GM18505 (cell line): ENCODE data around the gene FGF16.
"Not testable (repeated sequence)": the region's sequence is repeated elsewhere in the genome, so short reads cannot be mapped to it uniquely, and the experiment has no call there.

Experiments used
- ATAC-seq: cut with Tn5 transposase; IDR thresholded peaks from one replicate; pipeline ENCODE4 v1.9.1; 2021; ENCODE audit not compliant: unreplicated experiment
- POLR2A ChIP-seq: IDR thresholded peaks from 4 replicates; pipeline ENCODE4 v1.6.1; 2011; ENCODE audit warnings: borderline replicate concordance; ENCODE audit not compliant: insufficient read depth, insufficient read length; ENCODE audit errors: extremely low read depth

FGF16 gene

GRCh38 chrX:77484045-77484444, 36.9 kb downstream of the FGF16 start:
- no peak for ATAC-seq
- TF ChIP-seq POLR2A: no peak

- no peak for ATAC-seq
- TF ChIP-seq POLR2A: no peak
Observed at GRCh38 chrX:77493677-77494553, 46.7 kb downstream of the FGF16 start.

GRCh38 chrX:77500164-77500563, 53.0 kb downstream of the FGF16 start:
- not testable (repeated sequence) for ATAC-seq

DNA sequence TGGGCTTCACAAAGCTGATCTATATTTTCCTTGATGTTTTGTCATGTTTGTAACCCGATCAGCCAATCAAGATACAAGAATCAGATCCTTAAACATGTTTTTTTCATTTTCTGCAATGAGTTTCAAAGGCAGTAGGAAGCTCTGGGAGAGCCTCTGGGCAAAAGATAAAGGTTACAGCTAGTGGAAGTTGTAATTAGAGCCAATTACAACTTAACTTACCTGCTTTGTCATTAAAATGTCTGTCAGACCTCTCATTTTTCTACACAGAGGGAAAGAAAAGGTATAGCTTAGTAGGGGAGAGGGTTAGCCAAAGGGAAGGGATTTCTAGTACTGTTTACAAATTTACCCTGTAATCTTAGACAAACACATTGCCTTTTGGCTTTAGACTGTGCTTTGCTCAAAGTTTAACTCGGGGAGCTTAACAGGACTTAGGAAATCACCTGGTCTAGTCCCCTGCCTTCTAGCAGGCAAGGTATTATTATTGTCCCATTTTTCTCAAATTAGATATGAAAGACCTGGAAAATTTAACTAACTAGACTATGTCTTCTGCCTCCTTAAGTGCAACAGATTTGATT, 55.8 kb downstream of the FGF16 start:
- no peak for TF ChIP-seq POLR2A
- ATAC-seq: no peak

GRCh38 chrX:77505227-77505626, 58.0 kb downstream of the FGF16 start:
- TF ChIP-seq POLR2A: no peak
- ATAC-seq: no peak
